ENCODE measurements around the gene UQCRC2.
A peak's percentile ranks its signal among the peaks of the same experiment; 100 is the strongest.
"Not testable (repeated sequence)": the region's sequence is repeated elsewhere in the genome, so short reads cannot be mapped to it uniquely, and the experiment has no call there.

Gene UQCRC2

DNA sequence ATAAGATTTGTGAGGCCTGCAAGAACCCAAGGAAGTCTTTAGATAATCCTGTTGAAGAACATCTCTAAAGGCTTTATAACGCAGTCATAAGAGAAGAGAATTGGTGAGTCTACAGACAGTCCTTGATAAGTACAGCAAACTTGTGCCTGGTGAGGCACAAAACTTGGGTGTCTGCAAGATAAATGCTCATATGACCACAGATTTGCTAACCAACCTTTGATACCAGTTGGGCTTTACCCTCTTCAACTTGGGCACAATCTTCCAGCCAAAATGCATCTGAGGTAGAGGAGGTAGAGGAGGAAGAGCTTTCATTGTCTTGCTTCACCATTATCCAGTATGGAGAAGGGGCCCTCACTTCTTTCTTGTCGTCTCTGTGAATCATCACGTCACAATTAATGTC, 30.9 kb downstream of the UQCRC2 start:
- no peak for DNase-seq

DNA sequence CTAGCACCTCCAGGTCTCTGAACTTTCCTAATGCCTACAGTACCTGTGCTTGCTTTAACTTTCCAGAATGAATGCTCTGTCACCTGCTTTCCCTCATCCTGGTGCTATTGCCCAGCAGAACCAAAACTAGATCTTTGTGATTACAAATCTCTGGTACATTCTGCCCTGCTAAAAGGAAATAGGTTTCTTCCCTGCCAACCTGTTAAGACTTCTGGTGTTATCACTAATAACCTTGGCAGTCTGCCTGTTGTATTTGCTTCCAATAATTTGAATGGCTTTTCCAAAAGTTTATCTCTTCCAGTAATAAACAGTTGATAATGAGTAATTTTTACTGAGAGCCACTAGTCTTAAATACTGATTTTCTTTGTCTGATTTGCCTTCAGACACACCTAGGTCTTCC, 32.4 kb downstream of the UQCRC2 start:
- DNase-seq = no peak

DNA sequence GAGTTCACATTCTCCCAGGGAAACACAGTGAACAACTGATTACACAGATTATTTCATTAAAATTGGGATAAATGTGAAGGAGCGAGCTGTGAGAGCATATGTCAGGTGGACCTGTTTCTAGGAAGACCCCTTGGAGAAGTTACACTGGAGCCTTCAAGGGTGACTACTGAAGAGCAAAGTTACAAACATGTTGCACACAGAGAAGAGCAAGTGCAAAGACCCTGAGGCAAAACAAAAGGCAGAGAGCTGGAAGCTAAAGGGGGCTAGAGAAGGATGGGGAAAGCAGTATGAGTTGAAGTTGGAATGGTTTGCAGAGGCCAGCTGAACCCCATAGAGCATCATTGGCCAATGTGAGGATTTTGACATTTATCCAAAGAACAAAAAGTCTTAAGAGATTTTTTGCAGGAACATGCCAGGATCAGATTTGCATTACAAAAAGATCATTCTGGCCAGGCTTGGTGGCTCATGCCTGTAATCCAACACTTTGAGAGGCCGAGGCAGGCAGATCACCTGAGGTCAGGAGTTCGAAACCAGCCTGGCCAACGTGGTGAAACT, 33.6 kb downstream of the UQCRC2 start:
- DNase-seq = no peak

DNA sequence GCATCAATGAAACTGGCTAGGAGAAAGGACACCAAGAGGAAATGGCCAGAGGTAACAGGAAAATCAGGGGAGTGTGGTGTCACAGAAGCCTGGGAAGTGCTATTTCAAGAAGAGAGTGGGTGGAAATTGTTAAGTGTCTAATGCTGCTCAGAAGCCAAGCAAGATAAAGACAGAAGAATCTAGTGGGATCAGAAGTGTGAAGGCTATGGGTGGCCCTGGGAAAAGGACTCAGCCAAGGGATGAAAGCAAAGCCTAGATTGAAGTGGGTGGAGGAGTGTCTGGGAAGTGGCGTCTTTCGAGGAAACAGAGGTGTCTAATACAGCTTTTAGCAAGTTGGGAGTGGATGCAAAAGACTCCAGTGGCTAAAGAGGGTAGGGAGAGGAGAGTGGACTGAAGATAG, 34.3 kb downstream of the UQCRC2 start:
- no peak for DNase-seq

DNA sequence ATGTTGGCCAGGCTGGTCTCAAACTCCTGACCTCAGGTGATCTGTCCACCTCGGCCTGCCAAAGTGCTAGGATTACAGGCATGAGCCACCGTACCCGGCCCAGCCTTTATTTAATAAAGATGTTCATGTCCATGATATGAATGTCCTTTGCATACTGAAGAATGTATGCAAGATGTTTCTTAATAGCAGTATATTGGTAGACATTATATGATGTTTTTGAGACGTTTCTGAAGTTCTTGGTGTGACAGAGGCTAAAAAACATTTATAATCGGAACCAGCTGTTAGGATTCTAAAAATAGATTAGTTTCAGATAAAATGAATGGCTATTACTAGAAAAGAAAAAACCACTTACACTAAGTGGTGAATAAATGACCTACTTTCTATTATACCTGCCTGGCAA, 36.0 kb downstream of the UQCRC2 start:
- no peak for DNase-seq

DNA sequence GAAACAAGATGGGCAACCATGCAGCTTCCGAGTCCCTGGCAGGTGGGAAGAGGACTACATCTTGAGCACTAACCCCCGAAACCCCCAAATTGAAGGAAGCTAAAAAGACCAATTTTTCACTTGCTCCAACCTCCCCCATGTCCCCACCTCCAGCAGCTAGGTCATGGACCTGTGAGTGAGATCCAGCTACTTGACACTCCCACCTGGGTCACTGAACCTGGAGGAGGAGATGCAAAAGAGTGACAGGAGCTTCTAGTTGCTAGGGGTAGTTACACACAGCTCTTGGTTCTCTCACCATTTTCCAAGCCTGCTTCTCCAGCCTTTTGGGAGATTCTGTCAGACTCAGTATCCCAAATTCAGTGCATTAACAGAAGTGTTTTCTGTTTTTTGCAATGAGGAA, 36.6 kb downstream of the UQCRC2 start:
- DNase-seq = no peak

DNA sequence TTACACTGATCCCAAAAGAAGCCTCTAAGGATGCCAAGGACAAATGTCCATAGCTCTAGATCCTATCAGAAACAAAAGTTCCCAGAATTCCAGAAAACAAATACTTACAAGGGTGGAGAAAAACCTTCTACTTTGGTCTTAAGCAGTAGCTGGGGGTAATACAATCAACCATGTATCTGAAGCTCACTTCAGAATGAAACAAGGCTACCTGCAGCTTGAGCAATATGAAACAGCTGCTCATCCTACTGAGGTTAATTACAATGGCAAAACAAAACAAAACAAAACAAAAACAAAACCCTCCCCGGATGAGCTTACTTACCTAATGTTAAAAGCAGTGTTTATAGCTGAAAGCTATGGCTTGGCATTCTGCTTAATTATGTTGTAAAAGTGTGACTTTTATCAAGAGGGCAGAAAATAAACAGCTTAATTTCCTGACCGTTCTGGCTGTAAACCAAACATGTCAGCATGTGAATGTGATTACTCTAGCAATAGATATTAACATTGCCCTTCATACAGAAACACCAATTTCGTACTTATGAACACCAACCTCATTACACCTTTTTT, 37.3 kb downstream of the UQCRC2 start:
- DNase-seq = peak in 1 of 2 experiments; percentile 54

DNA sequence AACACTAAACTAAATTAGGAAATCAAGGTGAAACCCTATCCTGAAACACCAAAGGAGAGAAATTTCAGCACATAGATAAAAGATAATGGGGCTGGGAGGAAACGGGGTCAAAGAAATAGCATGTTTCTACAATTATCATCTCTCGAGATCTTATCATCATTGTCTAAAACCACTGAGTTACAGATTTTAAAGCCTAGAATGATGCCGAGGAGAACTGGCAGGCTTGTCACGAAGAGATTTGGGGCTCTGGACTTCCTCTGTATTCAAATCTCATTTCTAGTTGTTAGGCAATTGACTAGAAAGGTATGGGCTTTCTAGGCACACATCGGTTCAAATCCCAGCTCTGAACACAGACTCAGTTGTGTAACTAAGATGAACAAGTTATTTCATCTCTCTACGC, 38.5 kb downstream of the UQCRC2 start:
- no peak for DNase-seq

DNA sequence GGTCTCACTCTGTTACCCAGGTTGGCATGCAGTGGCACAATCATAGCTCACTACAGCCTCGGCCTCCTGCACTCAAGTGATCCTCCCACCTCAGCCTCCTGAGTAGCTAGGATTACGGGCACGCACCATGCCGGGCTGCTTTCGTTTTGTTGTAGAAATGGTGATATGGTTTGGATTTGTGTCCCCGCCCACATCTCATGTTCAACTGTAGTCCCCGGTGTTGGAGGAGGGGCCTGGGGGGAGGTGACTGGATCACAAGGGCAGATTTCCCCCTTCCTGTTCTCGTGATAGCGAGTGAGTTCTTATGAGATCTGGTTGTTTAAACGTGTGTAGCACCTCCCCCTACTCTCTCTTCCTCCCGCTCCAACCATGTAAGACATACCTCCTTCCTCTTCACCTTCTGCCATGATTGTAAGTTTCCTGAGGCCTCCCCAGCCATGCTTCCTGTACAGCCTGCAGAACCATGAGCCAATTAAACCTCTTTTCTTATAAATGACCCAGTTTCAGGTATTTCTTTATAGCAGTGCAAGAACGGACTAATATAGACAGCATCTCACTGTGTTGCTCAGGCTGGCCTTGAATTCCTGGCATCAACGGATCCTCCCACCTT, 41.8 kb downstream of the UQCRC2 start:
- DNase-seq = no peak

DNA sequence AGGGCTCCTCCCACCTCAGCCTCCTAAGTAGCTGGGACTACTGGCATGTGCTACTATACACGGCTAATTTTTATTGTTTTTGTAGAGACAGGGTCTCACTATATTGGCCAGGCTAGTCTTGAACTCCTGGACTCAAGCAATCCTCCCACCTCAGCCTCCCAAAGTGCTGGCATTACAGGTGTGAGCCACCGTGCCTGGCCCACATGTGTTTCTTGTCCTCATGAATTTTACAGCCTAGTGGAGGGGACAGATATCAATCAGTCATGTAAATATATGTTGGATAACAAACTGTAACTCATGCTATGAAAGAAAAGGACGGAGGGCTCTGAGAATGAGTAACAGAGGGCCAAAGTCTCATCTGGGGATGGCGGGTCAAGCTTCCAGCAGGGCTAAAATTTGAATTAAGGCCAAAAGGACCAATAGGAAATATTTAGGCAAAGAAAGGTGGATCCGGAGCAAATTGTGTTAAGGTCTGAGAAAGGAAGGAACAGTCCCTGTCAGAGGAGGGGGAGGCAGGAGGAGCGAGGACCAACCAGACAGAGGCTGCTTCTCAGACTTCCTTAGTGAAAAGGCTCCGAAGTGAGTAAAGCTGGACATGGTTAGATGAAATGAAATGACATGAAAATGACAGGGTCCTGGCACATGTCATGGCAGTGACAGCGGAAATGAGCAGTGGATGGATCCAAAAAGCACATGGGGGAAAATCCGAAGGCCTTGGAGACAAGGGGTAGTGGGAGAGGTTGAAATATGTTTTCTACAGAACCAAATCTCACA, 43.9 kb downstream of the UQCRC2 start:
- no peak for DNase-seq

DNA sequence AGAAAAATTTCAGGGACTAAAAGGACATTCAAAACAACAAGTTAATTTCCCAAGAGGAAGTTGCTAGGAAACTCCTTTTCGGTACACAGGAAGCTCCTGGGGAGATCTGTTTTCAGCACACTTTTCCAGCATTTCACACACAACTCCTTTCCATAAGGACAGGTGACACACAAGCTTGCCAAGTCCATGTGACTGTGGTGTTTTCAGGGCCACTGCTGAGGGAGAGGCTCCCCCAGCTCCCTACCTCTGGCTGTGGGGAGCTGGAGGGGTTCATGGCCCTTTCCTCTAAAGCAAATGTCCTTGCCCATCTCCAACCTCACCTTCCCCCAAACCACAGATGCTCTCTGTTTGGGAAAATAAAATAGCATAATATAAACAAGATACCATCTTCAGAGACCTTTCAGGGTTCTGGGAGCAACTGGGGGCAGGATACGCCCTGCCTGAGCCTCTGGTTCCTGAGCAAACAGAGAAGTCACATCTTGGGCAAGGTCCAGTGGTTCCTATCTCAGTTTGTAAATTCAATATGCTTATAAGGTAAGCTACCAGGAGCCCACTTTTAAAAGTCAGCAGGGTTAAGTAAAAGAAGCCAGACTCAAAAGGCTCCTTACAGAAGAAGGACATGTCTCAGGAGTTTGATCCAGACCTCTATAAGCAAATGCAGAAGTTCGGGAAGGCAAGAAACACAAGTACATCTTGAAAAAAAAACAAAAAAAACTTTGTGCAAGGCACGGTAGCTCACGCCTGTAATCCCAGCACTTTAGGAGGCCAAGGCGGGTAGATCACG, 44.7 kb downstream of the UQCRC2 start:
- DNase-seq = no peak

DNA sequence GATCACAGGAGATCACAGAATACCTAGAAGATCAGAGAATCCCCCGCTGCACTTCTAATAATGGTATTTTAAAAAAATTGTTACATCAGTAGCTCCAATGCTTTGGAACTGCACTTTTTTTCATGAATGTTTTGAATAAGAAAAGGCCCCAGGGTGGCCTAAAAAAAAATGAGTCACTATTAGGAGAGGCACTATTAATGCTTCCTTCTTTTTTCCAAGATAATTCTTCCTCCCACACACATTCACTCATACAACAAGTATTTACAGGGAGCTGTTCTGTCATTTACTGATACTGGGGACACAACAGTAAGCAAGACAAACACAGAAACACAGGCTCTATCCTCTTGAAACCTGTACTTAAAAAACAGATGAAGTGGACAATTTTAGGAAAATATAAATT, 48.4 kb downstream of the UQCRC2 start:
- no peak for DNase-seq

DNA sequence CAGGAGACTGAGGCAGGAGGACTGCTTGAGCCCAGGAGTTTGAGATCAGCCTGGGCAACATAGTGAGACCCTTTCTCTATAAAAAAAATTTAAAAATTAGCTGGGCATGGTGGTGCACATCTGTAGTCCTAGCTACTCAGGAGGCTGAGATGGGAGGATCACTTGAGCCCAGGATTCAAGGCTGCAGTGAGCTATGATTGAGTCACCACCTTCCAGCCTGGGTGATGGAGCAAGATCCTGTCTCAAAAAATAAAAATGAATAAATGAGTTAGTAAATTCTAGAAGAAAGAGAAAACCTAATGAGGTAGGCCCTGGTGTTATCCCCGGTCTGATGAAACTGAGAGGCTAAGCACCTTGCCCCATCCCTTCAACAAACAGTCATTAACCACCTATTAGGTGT, 48.9 kb downstream of the UQCRC2 start:
- not testable (repeated sequence) for DNase-seq

DNA sequence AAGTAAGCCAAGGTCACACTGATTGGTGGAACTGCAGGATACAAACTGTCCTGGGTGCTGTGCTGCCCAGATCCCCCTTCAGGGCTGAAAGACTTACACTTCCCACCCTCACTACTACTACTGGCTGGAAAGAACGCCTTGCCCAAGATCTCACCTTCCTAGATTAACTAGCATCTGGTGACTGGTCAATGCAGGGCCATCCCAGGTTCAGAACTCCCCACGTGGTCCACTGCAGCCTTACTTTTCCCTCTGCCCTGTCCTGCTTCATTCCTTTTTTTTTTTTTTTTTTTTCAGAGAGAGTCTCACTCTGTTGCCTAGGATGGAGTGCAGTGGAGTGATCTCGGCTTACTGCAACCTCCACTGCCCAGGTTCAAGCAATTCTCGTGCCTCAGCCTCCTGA, 50.0 kb downstream of the UQCRC2 start:
- no peak for DNase-seq

DNA sequence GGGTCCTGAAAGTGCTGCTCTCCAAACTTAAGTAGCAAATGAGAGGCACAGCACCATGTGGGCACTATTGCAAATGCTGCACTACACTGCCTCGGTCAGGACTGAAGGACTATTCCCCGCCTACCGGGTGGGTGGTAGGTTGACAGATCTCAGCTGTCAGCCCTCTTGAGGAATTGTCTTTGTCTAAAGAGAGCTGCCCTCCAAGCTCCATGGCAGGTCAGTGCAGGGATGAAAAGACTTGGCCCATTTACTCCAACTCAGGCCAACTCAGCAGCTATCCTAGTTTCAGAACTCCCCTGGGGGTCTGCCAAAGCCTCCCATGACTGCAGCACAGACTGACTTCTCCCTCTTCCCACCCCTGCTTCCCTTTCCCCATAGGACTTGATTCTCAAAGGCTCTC, 51.2 kb downstream of the UQCRC2 start:
- DNase-seq = no peak

DNA sequence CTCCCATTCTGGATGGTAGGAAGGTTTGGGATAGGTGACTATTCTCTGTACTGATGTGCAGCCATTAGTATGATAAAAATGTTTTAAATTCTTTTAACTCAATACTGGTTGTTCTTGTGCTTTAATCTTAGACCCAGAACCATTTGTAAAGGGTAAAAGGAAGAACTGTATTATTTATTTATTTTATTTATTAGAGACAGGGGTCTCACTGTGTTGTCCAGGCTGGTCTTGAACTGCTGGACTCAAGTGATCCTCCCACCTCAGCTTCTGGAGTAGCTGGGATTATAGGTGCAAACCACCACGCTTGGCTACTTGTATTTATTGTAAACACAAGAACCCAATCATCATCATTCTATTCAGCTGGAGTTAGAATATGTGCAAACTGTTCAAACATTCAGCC, 52.6 kb downstream of the UQCRC2 start:
- no peak for DNase-seq

DNA sequence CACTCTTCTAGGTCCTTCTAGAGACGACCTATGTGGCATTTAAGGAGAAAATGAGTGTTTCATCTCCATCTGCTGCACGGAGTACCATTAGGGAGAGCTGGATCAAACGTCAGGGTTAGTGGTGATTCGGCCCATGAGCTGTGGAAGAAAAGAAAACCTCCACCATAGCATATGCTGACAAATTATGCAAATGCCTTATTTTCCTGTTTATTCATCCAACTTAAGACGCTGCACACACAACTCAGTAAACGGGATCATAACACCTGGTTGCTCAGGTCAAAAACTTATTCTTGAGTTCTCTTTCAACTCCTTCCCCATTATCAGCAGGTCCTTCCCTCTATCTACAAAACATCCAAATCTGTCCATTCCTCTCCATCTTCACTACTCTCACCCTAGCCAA, 53.5 kb downstream of the UQCRC2 start:
- DNase-seq = no peak

DNA sequence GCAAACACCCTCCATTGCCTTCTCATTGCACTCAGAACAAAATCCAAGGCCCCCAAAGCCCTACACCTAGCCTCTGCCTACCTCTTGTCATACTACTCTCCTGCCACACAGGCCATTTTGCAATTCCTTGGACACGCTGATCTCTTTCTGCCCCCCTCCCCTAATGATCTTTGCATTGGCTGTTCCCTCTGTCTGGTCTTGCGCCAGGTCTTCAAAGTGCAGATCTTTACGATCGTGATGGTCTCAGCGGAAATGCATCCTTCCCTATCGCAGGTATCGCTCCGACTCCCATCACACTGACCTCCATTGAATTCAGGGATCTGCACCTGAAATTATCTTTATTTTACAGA, 54.0 kb downstream of the UQCRC2 start:
- no peak for DNase-seq

DNA sequence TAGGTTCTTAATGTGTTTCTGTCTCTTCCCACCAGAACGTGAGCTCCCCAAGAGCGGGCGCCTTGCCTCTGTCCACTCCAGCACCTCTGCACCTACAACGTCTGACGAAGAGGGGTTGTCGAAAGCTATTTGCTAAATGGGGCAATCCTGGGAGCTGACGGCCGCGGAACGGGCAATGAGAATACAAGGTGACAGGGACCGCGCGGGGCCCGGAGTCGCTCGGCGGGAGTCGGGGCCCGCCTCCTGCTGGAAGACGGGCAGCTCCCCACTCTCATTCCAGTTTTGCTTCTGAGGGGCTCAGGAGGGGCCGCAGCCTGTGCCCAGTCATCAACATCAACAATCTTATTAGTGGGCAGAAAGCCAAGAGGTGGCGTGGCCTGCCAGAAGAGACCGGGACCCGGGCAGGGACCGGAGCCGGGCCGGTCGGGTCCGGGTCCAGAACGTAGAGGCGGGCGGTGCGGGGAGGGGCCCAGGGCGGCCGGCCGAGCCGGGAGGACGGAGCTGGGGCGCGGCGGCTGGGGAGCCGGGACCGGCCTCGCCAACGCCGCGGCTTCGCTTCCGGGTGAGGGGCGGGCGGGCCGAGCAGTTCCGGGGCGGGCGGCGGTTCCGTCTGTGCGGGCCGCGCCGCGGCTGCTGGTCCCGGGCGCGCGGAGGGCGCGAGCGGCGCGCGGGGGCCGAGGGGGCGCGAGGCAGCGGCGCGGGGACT, 54.5 kb downstream of the UQCRC2 start, which contains the start of gene MOSMO:
Gene MOSMO, plus strand, starts transcription at position 603 of the 706 bp plus-strand sequence. CDS start 191 bp downstream, outside the sequence.
- peak; percentile 38 to 52 for DNase-seq

DNA sequence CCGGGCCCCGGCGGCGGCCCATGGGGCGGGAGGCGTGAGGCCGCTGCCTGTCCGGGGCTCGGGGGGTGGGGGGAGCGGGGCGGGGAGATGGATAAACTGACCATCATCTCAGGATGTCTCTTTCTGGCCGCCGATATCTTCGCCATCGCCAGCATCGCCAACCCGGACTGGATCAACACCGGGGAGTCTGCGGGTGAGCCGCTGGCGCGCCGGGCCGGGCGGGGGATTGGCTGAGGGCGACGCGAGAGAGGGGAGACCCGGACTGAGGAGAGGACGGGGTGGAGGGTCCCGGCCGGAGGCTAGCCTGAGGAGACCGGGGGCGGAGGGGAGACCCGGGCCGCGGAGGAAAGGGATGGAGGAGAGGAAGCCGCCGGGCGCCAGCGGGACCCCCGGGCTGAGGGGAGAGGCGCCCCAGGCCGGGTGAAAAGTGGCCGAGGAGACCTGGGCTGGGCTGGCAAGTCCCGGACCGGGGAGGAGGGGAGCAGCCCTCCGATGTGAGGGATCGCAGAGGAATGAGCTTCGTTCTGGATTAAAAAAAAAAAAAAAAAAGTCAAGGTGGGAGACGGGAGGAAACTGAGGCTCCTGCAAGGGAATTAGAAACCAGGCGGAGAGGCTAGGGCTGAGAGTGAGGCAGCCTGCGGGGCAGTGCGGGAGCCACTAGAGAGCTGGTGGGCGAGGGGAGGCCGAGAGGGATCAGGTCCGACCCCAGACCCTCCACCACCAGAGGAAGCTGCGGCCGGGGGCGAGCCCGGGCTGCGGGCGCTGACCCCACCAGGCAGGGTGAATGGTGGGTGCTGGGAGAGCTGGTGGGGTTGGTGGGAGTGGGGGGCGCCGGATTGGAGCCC, 55.3 kb downstream of the UQCRC2 start:
- no peak for DNase-seq

DNA sequence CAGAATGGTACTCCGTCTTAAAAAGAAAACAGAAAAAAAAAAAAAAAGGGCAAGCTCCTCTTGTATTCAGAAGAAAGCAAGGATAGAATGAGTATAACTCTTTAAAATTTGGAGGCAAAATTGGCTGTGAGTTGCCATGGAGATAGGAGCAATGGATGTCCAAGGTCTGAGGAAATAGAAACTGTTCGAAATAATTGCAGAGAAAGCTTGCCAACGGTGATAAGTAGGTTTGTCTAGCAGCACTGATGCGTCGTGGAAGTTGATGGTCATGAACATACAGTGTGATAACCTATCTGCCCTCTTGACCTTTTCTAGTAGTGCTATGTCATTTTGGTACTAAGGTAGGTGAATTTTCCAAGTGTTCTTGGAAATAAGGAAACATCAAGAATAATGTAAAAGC, 57.7 kb downstream of the UQCRC2 start:
- DNase-seq = no peak

DNA sequence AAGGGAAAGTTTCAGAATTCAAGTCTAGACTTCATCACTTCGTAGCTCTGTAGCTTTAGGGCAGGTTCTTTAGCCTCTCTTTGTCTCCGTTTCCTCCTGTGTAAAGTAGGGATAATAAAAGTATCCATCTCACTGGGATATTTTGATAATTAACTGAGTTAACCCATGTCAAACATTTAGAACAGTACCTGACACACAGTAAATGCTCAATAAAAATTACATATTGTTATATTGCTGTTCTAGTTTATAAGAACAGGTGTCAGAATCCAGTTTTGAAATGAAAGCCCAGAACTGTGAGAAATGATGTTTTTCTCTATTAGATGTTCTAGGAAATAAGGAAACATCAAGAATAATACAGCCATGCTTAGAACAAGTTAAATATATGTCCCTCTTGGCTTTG, 59.1 kb downstream of the UQCRC2 start:
- DNase-seq = no peak

All from NCI-H2081 (cell line).